HG03196 (cell line): Measurements from ENCODE around the gene SNW1.
"Not testable (repeated sequence)": the region's sequence is repeated elsewhere in the genome, so short reads cannot be mapped to it uniquely, and the experiment has no call there.

ENCODE experiments used
- ATAC-seq: cut with Tn5 transposase; IDR thresholded peaks from one replicate; pipeline ENCODE4 v1.9.1; 2021; ENCODE audit not compliant: unreplicated experiment

SNW1 gene

DNA sequence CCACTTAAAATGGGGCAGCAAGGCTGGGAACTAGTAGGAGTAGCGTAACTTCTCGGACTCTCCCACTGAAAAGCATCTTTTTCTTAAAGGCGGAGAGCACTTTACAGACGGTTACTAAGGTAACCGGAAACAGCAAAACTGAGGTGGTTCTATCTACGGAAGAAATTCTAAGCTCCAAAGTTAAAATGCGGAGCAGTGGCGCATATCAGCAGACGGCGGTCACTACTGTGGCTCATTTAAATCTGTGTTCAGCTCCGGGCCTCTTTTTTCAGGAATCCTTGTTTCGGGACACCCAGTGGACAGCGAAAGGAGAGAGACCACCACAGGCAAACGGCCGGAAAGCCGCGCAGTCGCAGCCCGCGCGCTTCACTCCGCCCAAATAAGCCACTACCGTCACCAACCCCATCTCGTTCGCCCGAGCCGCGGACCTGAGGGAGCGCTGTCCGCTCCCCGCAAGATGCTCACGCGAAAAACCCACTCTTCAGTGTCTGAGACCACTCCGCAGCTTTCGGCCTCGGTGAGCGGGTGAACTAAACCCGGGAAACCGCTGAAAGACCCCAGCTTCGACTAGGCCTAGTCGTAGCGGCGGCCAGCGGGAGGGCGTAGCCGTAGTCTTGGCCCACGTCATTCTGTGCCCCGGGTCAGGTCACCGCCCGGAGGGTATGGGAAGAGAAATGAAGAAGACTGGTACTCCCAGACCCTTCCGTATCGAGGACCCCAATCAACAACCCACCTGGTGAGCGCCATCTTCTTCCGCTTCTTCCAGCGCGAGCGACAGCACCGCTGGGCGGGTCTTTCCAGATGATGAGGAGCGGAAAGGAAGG, at the start of gene SNW1:
Gene SNW1 (minus strand): TSS at position 776 of the 824 bp plus-strand sequence. CDS start 29 bp downstream, at position 747.
- peak; percentile 94 for ATAC-seq

DNA sequence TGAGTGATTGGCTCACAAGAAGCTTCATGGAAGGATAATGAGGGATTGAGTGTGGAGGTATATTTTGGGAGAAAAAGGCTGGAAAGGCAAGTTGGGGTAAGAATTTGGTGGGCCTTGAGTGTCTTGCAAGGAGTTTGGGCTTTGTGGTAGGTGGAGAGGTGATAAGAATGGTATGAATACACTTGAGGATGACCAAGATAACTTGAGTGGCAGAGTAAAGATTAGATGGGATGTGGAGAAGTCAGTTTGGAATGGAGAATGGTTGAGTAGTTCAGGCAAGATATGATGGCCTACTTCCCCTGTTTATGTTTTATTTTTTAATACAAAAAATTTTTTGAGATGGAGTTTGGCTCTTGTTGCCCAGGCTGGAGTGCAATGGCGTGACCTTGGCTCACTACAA, 48.1 kb upstream of the SNW1 start:
- no peak for ATAC-seq

DNA sequence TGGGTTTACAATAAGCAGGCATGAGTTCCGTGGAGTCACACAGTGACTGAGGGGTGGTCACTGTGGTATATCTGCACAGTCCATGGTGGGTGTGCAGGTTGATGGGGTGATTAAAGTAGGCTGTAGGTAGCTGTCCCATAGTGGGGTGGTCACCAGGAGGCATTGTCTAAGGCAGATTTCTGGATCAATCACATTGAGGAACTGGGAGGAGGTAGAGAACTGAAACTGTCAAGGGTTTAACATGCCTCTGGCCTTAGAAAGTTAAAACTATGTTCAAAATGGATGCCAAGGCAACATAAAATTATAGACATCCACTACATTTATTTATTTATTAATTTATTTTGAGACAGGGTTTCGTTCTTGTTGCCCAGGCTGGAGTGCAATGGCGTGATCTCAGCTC, 47.3 kb upstream of the SNW1 start:
- ATAC-seq = no peak

DNA sequence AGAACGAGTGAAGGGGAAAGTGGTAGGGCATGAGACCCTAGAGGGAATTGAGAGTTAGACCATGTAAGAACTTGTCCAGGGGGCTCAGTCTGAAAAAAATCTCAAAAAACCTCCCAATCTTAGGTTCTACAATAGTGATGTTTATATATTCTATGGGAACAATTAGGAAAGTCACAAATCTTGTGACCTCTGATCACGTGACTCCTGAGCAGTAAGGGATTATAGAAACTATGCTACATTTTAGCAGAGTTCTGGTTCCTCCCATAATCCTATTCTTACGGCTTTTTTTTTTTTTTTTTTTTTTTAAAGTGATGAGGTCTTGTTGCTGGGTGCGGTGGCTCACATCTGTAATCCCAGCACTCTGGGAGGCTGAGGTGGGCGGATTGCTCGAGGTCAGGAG, 44.8 kb upstream of the SNW1 start:
- no peak for ATAC-seq

DNA sequence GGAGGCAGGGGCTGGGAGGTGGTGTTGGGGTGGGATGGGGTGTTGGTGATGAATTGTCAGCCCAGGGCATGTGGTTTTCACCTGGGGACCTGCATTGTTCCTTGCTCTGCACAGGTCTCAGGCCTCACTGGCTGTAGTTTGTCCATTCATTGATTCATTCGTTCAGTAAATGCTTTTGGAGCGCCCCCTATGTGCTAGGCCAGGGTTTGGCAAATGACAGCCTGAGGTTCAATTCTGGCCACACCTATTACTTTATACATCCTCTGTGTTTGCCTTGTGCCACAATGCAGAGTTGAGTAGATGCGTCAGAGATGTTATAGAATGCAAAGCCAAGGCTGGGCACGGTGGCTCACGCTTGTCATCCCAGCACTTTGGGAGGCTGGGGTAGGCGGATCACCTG, 43.6 kb upstream of the SNW1 start:
- ATAC-seq = no peak

DNA sequence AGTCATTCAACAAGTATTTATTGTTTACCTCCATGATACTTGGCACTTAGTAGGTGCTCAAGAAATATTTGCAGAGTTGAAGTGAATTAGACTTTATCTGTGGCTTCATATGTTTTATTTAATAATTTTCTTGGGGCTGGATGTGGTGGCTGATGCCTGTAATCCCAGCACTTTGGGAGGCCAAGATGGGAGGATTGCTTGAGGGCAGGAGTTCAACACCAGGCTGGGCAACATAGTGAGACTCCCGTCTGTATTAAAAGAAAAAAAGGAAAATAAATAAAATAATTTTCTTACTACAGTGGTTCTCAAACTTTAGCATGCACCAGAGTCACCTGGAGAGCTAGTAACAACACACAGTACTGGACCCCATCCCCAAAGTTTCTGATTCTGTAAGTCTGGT, 39.9 kb upstream of the SNW1 start:
- ATAC-seq = no peak

DNA sequence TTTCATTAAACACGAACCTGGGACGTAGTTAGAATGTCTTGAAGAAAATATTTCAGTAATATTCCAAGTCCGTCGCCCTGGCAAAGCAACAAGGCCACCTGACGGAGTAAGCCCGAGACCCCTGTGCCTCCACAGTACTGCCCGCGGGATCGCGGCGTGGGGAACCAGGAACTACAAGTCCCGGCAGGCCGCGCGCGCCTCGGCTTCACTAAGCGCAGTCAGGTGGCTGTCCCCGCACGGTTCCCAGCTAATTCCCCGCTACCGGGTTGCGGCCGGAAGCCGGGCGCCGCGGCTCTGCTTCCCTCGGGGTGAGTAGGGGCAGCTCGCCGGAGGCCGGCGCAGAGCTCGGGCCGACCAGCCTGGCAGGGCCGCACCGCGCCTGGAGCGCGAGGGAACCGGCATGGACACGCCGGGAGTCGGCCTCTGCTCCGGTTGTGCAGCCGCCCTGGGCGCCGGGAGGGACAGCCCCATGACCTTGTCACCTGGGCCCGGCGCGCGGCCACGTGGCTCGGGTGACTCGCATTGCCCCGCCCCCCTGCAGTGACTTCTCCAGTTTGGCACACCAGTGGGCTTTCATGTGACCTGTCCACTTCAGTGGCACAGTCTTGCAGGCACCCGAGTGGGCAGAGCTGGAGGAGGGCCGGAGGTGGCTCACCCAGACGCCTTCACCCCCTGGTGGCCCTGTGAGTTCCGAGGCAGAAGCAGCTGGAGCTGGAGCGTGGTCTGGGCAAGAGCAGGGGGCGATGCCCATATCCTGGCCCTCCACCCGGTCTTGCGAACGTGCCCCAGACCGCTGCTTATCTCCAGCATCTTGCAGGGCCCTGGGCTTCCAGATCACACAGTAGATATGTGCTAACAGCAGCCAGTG, 39.1 kb upstream of the SNW1 start, which contains the start of gene ADCK1:
Gene ADCK1 (plus strand): TSS at position 247 of the 868 bp plus-strand sequence. CDS start 18,870 bp downstream, outside the sequence.
- peak; percentile 92 for ATAC-seq

DNA sequence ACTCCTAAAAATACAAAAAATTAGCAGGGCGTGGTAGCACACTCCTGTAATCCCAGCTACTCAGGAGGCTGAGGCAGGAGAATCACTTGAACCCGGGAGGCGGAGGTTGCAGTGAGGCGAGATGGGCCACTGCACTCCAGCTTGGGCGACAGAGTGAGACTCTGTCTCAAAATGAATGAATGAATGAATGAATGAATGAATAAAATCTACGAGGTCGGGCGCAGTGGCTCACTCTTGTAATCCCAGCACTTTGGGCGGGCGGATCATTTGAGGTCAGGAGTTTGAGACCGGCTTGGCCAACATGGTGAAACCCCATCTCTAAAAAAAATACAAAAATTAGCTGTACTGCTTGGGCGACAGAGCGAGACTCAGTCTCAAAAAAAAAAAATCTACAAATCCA, 38.5 kb upstream of the SNW1 start:
- not testable (repeated sequence) for ATAC-seq

DNA sequence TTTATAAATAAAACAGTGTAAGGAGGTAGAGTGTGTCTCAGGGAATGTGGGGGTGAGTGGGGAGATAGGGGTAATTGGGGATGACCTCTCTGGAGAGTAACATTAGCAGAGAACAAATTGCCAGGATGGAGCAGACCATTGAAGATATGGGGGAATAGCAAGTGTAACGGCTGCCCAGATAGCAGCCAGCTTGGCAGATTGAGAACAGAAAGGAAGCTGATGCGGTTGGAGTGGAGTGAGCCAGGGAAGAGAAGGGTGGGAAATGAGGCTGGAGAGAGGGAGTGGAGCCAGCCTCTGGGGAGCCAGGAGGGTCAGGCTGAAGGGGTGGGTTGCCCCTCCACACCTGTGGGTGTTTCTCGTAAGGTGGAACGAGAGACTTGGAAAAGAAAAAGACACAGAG, 33.4 kb upstream of the SNW1 start:
- ATAC-seq = no peak

DNA sequence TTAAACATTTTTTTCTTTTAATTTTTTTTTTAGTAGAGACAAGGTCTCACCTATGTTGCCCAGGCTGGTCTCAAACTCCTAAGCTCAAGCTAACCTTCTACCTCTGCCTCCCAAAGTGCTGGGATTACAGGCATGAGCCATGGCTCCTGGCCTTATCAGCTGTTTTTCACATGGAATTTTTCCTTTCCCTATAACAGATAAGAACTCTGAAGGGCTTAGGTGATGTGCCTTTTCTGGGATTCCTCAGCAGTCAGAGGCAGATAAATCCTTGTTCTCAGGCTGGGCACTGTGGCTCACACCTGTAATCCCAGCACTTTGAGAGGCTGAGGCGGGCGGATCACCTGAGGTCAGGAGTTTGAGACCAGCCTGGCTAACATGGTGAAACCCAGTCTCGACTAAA, 32.3 kb upstream of the SNW1 start:
- ATAC-seq = not testable (repeated sequence)

DNA sequence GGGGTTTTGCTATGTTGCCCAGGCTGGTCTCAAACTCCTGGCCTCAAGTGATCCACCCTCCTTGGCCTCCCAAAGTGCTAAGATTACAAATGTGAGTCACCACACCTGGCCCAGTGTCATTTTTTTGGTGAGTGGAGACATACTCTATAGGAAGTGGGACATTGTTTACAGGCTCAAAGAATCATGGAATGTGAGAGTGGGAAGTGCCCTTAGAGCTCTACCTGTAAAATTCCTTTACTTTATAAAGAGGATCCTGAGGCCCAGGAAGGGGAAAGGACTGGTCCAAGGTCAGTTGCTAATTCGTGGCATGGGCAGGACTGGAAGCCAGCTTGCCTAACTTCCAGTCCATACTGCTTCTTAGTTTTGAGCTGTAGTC, 30.3 kb upstream of the SNW1 start:
- no peak for ATAC-seq

DNA sequence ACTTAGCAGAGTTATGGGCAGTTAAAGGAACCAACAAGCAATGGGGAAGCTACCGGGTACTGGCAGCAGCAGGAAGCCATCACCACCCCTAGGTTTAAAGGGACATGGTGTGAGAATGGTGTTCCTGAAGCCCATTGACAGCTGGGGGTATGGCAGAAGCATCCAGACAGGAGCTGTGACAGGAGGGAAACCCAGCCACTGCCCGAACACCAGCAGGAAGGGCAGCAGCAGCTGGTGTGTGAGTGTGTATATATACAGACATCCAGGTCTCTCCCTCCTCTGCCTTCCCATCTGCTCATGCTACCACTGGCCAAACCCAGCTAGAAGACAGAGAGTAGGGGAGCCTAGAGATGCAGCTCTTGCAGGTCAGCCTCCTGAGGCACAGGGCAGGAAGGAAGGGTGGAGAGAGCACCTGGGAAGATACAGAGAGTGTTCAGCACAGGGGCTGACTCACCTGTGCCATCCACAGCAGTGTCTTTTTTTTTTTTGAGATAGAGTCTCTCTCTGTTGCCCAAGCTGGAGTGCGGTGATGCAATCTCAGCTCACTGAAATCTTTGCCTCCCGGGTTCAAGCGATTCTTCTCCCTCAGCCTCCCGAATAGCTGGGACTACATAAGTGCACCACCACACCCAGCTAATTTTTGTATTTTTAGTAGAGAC, 29.7 kb upstream of the SNW1 start:
- no peak for ATAC-seq

DNA sequence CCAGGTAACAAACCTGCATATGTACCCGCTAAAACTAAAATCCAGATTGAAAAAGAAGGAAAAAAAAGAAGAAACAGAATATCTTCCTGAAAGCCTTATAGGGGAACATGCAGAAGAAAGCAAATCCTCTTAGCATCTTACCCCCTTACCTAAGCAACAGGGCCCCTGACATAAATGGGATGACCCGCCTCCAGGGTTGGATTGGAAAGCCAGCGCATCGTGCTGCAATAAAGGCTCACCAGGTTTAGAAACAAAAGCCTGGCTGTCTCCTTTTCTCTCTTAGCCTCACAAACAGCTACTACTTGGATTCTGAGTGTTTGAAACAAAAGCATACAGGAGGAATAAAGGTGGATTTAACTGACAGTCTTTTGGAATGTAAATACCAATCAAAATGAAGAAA, 25.2 kb upstream of the SNW1 start:
- no peak for ATAC-seq

DNA sequence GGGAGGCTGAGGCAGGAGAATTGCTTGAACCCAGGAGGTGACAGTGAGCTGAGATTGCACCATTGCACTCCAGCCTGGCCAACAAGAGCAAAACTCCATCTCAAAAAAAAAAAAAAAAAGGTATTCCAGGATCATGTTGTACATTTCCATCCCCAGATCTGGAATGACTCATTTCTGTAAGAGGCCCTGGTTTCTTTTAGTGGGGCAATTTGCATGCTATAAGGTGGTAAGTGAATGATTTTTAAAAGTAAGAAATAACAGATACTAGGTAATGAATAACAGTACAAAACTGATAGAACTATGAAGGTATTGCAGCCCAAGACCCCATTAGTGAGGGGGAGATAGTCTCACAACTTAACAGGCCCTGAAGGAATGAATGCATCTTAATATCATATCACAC, 21.2 kb upstream of the SNW1 start:
- no peak for ATAC-seq

DNA sequence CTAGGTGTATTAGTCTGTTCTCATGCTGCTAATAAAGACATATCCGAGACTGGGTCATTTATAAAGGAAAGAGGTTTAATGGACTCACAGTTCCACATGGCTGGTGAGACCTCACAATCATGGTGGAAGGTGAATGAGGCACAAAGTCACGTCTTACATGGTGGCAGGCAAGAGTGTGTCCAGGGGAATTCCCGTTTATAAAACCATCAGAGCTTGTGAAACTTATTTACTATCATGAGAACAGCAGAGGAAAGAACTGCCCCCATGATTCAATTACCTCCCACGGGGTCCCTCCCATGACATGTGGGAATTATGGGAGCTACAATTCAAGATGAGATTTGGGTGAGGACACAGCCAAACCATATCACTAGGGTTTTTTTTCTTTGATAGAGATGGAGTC, 13.0 kb upstream of the SNW1 start:
- not testable (repeated sequence) for ATAC-seq

DNA sequence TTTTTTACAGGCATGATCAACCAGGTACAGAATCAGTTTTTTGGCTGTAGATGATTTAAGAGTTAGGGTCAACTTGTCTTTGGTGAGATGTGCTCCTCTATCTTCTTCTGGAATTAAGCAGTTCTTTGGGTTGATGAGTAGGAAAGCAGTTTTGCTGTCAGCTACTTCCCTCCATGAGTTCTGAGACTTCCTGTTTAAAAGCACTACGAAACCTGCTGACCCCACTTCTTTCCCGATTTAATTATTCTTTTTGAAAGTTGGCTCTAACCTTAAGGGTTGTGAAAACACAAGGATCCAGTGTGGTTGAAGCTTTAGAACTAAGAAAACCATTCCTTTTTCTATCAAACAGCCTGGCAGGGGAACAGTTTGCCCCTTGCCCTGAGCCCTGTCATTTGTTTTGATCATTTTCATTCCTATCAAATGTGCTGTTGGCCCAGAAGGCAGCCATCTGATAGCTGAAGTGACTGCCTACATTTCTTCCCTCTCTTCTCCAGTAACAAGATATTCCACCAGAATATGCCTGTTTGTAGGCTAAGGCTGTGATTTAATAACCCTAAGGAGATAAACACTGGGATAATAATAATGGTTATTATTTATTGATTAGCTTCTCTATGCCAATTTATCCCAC, 7.6 kb upstream of the SNW1 start:
- ATAC-seq = not testable (repeated sequence)

DNA sequence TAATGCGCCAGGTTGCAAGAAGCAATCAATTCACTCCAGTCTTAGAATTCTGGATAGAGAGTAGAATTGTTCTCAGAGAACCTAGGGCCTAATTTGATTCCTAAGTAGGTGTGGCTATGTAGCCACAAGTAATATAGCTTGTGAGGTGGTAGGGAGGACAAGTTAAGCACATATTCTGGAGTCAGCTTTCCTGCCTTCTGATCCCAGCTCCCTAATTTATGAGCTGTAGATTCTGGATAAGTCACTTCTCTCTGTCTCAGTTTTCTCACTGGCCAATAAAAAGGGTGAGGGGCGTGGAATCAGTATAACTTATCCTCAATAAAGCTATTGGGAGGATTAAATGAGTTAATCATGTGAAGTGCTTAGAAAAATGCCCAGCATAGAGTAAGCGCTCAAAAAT, 3.0 kb upstream of the SNW1 start:
- no peak for ATAC-seq

DNA sequence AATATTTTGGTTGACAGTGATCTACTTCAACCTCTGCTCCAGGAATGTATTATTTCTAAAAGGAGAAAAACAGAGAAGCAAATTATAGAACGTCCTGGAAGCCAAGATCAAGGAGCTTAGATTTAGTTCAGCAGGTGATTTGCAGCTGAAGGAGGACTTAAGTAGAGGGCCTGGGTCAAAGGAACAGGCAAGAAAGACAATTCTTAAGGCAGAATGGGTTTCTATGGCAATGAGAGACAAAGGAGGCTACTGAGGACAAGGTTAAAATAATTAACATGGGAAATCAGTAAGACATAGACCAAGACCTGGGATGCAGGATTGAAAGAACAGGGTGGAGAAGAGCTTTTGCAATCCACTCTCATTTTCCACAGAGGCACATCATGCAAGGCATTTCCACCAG, 2.4 kb upstream of the SNW1 start:
- ATAC-seq = no peak

DNA sequence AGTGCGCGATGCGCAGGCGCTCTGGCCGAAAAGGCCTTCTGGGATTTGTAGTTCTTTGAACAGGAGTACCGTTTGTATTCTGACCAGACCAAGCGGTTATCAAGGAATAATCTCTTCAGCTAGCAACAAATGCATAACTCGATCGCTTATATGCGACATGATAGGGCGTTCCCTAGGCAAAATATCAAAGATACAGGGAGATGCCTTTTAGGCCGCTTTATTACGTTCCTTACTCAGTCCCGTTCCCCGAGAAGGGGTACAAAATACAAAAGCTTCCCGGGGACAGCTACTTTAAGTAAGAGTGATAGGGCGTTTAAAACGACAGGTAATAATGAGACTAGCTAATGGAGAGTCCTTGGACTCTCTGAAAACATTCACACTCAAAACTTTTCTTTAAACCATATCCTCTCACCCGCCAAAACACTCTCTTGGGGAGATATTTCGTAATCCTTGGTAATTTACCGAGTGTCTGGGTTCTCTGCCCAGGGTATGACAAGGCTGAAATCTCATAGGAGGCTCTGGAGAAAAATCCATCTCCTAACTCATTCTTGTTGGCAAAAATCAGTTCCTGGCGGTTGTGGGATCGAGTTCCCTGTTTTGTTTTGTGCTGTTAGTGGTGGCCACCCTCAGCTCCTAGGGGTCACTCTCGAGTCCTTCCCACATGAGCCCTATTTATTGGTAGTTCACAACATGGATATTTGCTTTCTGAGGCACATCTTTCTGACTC, 412 bp upstream of the SNW1 start:
- ATAC-seq = peak; percentile 16

DNA sequence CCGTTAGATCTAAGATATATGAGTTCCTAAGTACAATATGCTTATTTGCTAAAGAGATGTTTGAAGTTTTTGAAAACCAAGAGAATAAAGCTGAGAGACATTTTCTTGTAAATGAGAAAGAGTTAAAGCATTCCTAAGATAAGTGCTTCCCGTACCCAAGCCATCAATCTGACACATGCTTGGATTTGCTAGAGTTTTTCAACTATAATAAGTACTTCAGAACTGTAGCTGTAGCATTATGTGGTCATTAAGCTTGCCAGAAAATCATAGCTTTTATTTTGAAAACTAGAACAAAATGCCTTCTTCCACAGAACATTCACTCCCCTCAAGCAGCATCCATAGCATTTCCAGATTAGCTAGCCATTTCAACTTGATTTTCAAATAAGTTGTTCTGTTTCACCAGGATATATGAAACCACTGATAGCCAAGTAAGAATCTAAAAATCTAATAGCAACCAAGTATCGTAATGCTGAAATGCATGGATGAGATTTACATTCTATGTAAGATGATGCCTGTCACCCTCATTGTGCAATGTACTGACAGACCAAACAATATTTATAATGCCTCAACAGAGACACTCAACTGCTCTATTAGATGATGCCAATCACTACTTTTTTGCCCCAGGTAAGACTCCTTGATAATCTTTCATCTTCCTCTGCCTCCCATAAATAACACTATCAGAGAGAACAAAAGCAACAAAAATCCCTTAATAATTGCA, 8.0 kb downstream of the SNW1 start:
- no peak for ATAC-seq
